ENCODE results near the gene SMOC1. TPM values are rescaled to one million over a fixed set of nuclear protein-coding genes. Genes with fewer than 3 reads are reported as not detected.

SMOC1 gene
- total and polyA plus RNA-seq, 9 donors: 0.35 to 9.1 (median 0.80) TPM

GRCh38 chr14:70034257-70034656 is 155.0 kb downstream of the SMOC1 start:
- no peak for TF ChIP-seq POLR2A (IDR thresholded peaks at IDR 0.05)
- Histone ChIP-seq H3K9me3 (no peaks in the 10 kb centered on the region), H3K27me3 (no peaks in the 10 kb centered on the region), H3K4me1 (ENCODE audit: insufficient read depth) (no peaks in the 10 kb centered on the region), H3K36me3 (no peaks in the 10 kb centered on the region), H3K4me3 (no peak overlapping the region), H3K27ac (no peak overlapping the region)
- 77 to 84% (median 79%) methylated on average over 3 of the region's 3 CpGs for WGBS, 3 donors
- intact Hi-C loops (cut with DNase I): no loop called here
- no peak for DNase-seq

GRCh38 chr14:70036665-70037064 is 157.4 kb downstream of the SMOC1 start:
- intact Hi-C loops (cut with DNase I): no loop called here
- no peaks in the 10 kb centered on the region for H3K36me3 ChIP-seq
- no peaks in the 10 kb centered on the region for H3K4me1 ChIP-seq (ENCODE audit: insufficient read depth)
- 47 to 72% (median 63%) methylated on average over 1 of the region's 1 CpG for WGBS, 3 donors
- DNase-seq: no peak
- H3K27me3 ChIP-seq: no peaks in the 10 kb centered on the region
- no peak overlapping the region for H3K27ac ChIP-seq
- no peak for TF ChIP-seq CTCF (IDR thresholded peaks at IDR 0.05)
- no peak for TF ChIP-seq POLR2A (IDR thresholded peaks at IDR 0.05)
- no peak for TF ChIP-seq EP300 (IDR thresholded peaks at IDR 0.05)
- no peak overlapping the region for H3K4me3 ChIP-seq
- no peaks in the 10 kb centered on the region for H3K9me3 ChIP-seq

GRCh38 chr14:70043001-70043400 is 163.8 kb downstream of the SMOC1 start:
- Histone ChIP-seq H3K9me3 (no peaks in the 10 kb centered on the region), H3K36me3 (no peaks in the 10 kb centered on the region), H3K27me3 (no peaks in the 10 kb centered on the region), H3K4me1 (ENCODE audit: insufficient read depth) (peaks cover 2% of the 10 kb centered on the region), H3K4me3 (no peak overlapping the region), H3K27ac (no peak overlapping the region)
- 68 to 75% (median 69%) methylated on average over 2 of the region's 2 CpGs for WGBS, 3 donors
- intact Hi-C loops (cut with DNase I): no loop called here
- DNase-seq: no peak
- TF ChIP-seq EP300 (IDR thresholded peaks at IDR 0.05) (no peak), POLR2A (IDR thresholded peaks at IDR 0.05) (no peak), CTCF (IDR thresholded peaks at IDR 0.05) (no peak)

GRCh38 chr14:70045310-70045709 is 166.1 kb downstream of the SMOC1 start:
- WGBS, 3 donors: 47 to 64% (median 59%) methylated on average over 4 of the region's 4 CpGs
- Histone ChIP-seq H3K4me3 (no peak overlapping the region), H3K4me1 (ENCODE audit: insufficient read depth) (peaks cover 2% of the 10 kb centered on the region), H3K9me3 (no peaks in the 10 kb centered on the region), H3K27me3 (no peaks in the 10 kb centered on the region), H3K36me3 (no peaks in the 10 kb centered on the region), H3K27ac (no peak overlapping the region)
- intact Hi-C loops (cut with DNase I): no loop called here
- TF ChIP-seq POLR2A (IDR thresholded peaks at IDR 0.05) (no peak), EP300 (IDR thresholded peaks at IDR 0.05) (no peak), CTCF (IDR thresholded peaks at IDR 0.05) (no peak)
- no peak for DNase-seq

- peaks cover 2% of the 10 kb centered on the region for H3K4me1 ChIP-seq (ENCODE audit: insufficient read depth)
- H3K9me3 ChIP-seq: no peaks in the 10 kb centered on the region
- H3K36me3 ChIP-seq: no peaks in the 10 kb centered on the region
- DNase-seq: peak in 2 of 5 donors; percentile 22 to 44
- intact Hi-C loops (cut with DNase I): no loop called here
- 28 to 36% (median 34%) methylated on average over 22 of the region's 22 CpGs for WGBS, 3 donors
- H3K27ac ChIP-seq: no peak overlapping the region
- no peak for TF ChIP-seq EP300 (IDR thresholded peaks at IDR 0.05)
- no peak for TF ChIP-seq POLR2A (IDR thresholded peaks at IDR 0.05)
- TF ChIP-seq CTCF (IDR thresholded peaks at IDR 0.05): no peak
- no peak overlapping the region for H3K4me3 ChIP-seq
- no peaks in the 10 kb centered on the region for H3K27me3 ChIP-seq
These were observed 166.8 kb downstream of the SMOC1 start for GRCh38 chr14:70045844-70046535.

Measured in ovary (tissue), 9 donors.